ENCODE results near the gene MYBPC1. TPM values are rescaled to one million over a fixed set of nuclear protein-coding genes. Genes with fewer than 3 reads are reported as not detected.
"Not testable (repeated sequence)": the region's sequence is repeated elsewhere in the genome, so short reads cannot be mapped to it uniquely, and the experiment has no call there.

MYBPC1 gene
- total RNA-seq, 1 donor from 2014 or later = not detected

- Mint-ChIP-seq H3K27me3 (ENCODE audit: unreplicated experiment) (no peaks in the 10 kb centered on the region), H3K4me1 (ENCODE audit: low read depth, unreplicated experiment) (no peaks in the 10 kb centered on the region), H3K4me3 (ENCODE audit: unreplicated experiment) (no peak overlapping the region), H3K9me3 (ENCODE audit: unreplicated experiment) (no peaks in the 10 kb centered on the region), H3K36me3 (ENCODE audit: unreplicated experiment) (no peaks in the 10 kb centered on the region), H3K27ac (ENCODE audit: unreplicated experiment) (no peak overlapping the region)
- no peak for DNase-seq
- TF ChIP-seq, protein P1, sequence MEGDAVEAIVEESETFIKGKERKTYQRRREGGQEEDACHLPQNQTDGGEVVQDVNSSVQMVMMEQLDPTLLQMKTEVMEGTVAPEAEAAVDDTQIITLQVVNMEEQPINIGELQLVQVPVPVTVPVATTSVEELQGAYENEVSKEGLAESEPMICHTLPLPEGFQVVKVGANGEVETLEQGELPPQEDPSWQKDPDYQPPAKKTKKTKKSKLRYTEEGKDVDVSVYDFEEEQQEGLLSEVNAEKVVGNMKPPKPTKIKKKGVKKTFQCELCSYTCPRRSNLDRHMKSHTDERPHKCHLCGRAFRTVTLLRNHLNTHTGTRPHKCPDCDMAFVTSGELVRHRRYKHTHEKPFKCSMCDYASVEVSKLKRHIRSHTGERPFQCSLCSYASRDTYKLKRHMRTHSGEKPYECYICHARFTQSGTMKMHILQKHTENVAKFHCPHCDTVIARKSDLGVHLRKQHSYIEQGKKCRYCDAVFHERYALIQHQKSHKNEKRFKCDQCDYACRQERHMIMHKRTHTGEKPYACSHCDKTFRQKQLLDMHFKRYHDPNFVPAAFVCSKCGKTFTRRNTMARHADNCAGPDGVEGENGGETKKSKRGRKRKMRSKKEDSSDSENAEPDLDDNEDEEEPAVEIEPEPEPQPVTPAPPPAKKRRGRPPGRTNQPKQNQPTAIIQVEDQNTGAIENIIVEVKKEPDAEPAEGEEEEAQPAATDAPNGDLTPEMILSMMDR (IDR thresholded peaks at IDR 0.05; ENCODE audit: partially characterized antibody, unreplicated experiment) = no peak
Observed at GRCh38 chr12:101722392-101722791, 127.6 kb downstream of the MYBPC1 start.

DNA sequence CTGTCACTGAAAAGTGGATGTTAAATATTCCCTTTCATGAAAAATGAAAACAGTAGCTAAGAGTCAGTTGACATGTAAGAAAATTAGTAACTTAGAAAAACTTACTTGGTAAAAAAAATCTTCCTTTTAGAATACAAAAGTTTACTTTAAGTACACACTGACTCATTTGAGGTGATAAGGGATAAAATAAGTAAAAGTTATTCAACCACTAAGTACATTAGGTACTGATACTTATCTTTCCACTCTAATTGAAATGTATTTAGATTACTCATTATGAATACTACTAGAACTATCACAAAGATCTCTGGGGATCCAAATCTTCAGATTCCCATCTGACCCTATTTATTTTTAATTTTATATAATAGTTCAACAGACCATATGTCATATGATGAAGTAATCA, 132.3 kb downstream of the MYBPC1 start:
- no peaks in the 10 kb centered on the region for H3K36me3 Mint-ChIP-seq (ENCODE audit: unreplicated experiment)
- no peak overlapping the region for H3K27ac Mint-ChIP-seq (ENCODE audit: unreplicated experiment)
- H3K4me3 Mint-ChIP-seq (ENCODE audit: unreplicated experiment) = no peak overlapping the region
- H3K9me3 Mint-ChIP-seq (ENCODE audit: unreplicated experiment) = no peaks in the 10 kb centered on the region
- DNase-seq = no peak
- H3K27me3 Mint-ChIP-seq (ENCODE audit: unreplicated experiment) = no peaks in the 10 kb centered on the region
- TF ChIP-seq, protein P1 (IDR thresholded peaks at IDR 0.05; ENCODE audit: partially characterized antibody, unreplicated experiment) = no peak
- H3K4me1 Mint-ChIP-seq (ENCODE audit: low read depth, unreplicated experiment) = no peaks in the 10 kb centered on the region

DNA sequence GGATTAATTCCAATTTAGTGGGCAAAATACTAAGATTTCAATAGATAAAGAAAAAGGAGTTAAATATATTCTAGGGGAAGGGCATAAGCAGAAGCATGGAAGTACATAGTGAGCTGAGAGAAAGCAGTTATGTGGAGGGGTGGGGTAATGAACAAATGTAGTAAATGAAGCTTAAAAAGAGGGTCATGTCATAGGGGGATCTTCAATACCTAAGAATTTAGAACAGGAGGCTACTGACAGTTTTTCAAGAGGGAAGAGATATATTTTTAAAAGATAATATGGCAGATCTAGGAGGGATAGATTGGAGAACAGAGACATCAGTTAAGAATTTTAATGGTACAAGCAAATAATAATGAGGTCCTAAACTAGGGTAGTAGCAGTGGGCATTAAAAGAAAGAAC, 135.1 kb downstream of the MYBPC1 start:
- Mint-ChIP-seq H3K27me3 (ENCODE audit: unreplicated experiment) (no peaks in the 10 kb centered on the region), H3K9me3 (ENCODE audit: unreplicated experiment) (no peaks in the 10 kb centered on the region), H3K4me1 (ENCODE audit: low read depth, unreplicated experiment) (no peaks in the 10 kb centered on the region), H3K36me3 (ENCODE audit: unreplicated experiment) (no peaks in the 10 kb centered on the region), H3K4me3 (ENCODE audit: unreplicated experiment) (no peak overlapping the region), H3K27ac (ENCODE audit: unreplicated experiment) (no peak overlapping the region)
- DNase-seq = no peak
- TF ChIP-seq, protein P1 (IDR thresholded peaks at IDR 0.05; ENCODE audit: partially characterized antibody, unreplicated experiment) = no peak

GRCh38 chr12:101732318-101732717, 137.5 kb downstream of the MYBPC1 start:
- TF ChIP-seq, protein P1 (IDR thresholded peaks at IDR 0.05; ENCODE audit: partially characterized antibody, unreplicated experiment) = no peak
- no peaks in the 10 kb centered on the region for H3K9me3 Mint-ChIP-seq (ENCODE audit: unreplicated experiment)
- no peaks in the 10 kb centered on the region for H3K4me1 Mint-ChIP-seq (ENCODE audit: low read depth, unreplicated experiment)
- H3K36me3 Mint-ChIP-seq (ENCODE audit: unreplicated experiment) = no peaks in the 10 kb centered on the region
- H3K4me3 Mint-ChIP-seq (ENCODE audit: unreplicated experiment) = no peak overlapping the region
- H3K27me3 Mint-ChIP-seq (ENCODE audit: unreplicated experiment) = no peaks in the 10 kb centered on the region
- H3K27ac Mint-ChIP-seq (ENCODE audit: unreplicated experiment) = no peak overlapping the region
- DNase-seq = no peak

GRCh38 chr12:101733166-101733565, 138.4 kb downstream of the MYBPC1 start:
- H3K4me3 Mint-ChIP-seq (ENCODE audit: unreplicated experiment) = no peak overlapping the region

DNA sequence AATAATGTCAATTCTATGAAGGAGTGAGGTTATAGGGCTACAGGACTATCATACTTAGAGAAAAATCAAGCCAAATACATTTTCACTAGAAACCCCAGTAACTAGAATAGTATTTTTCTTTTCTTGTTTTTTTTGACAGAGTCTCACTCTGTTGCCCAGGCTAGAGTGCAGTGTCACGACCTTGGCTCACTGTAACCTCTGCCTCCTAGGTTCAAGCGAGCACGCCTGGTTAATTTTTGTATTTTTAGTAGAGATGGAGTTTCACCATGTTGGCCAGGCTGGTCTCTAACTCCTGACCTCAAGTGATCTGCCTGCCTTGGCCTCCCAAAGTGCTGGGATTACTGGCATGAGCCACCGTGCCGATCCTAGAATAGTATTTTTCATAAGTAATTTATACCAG, 139.7 kb downstream of the MYBPC1 start:
- not testable (repeated sequence) for H3K9me3 Mint-ChIP-seq (ENCODE audit: unreplicated experiment); H3K27ac Mint-ChIP-seq (ENCODE audit: unreplicated experiment); H3K36me3 Mint-ChIP-seq (ENCODE audit: unreplicated experiment); H3K4me1 Mint-ChIP-seq (ENCODE audit: low read depth, unreplicated experiment); H3K27me3 Mint-ChIP-seq (ENCODE audit: unreplicated experiment); H3K4me3 Mint-ChIP-seq (ENCODE audit: unreplicated experiment); DNase-seq

More at GRCh38 chr12:101733166-101733565, 138.4 kb downstream of the MYBPC1 start:
- Mint-ChIP-seq H3K27me3 (ENCODE audit: unreplicated experiment) (no peaks in the 10 kb centered on the region), H3K36me3 (ENCODE audit: unreplicated experiment) (no peaks in the 10 kb centered on the region), H3K4me1 (ENCODE audit: low read depth, unreplicated experiment) (no peaks in the 10 kb centered on the region), H3K9me3 (ENCODE audit: unreplicated experiment) (no peaks in the 10 kb centered on the region), H3K27ac (ENCODE audit: unreplicated experiment) (no peak overlapping the region)
- TF ChIP-seq, protein P1 (IDR thresholded peaks at IDR 0.05; ENCODE audit: partially characterized antibody, unreplicated experiment) = no peak
- no peak for DNase-seq

All from glutamatergic neuron (in vitro differentiated cells).